Neural progenitor cell (in vitro differentiated cells): ENCODE data around the gene MAP6D1. TPM values are rescaled to one million over a fixed set of nuclear protein-coding genes. Genes with fewer than 3 reads are reported as not detected.
"Not testable (repeated sequence)": the region's sequence is repeated elsewhere in the genome, so short reads cannot be mapped to it uniquely, and the experiment has no call there.

Experiments used
- DNase-seq: peaks from one replicate; pipeline ENCODE4 v3.0.0-alpha.2; 2016; ENCODE audit warnings: low spot score
- H2AFZ ChIP-seq: fragments of 200-600 bp; sonication (generic); replicated peaks from 2 replicates; pipeline ENCODE4 v1.6.1; 2016; ENCODE audit warnings: antibody characterized with exemption
- H3F3A ChIP-seq: fragments of 200-600 bp; sonication (generic); 2 replicates; pipeline ENCODE4 v1.6.1; 2016; ENCODE audit warnings: antibody characterized with exemption, low read depth
- H3K27ac ChIP-seq: fragments of 200-600 bp; sonication (generic); 2 replicates; pipeline ENCODE4 v1.5.1; 2016; ENCODE audit warnings: mild to moderate bottlenecking
- H3K27me3 ChIP-seq: fragments of 200-600 bp; sonication (generic); 2 replicates; pipeline ENCODE4 v1.6.1; 2016; ENCODE audit warnings: mild to moderate bottlenecking, moderate library complexity
- H3K36me3 ChIP-seq: fragments of 200-600 bp; sonication (generic); 2 replicates; pipeline ENCODE4 v1.5.1; 2016
- H3K4me1 ChIP-seq: fragments of 200-600 bp; sonication (generic); 2 replicates; pipeline ENCODE4 v1.6.1; 2016; ENCODE audit warnings: mixed run types
- H3K4me2 ChIP-seq: fragments of 200-600 bp; sonication (generic); 2 replicates; pipeline ENCODE4 v1.6.1; 2016
- H3K4me3 ChIP-seq: fragments of 200-600 bp; sonication (generic); 2 replicates; pipeline ENCODE4 v1.5.1; 2016
- H3K79me2 ChIP-seq: fragments of 200-600 bp; sonication (generic); 2 replicates; pipeline ENCODE4 v1.6.1; 2016; ENCODE audit warnings: low read depth
- H3K9ac ChIP-seq: fragments of 200-600 bp; sonication (generic); 2 replicates; pipeline ENCODE4 v1.6.1; 2016
- H3K9me3 ChIP-seq: fragments of 200-600 bp; sonication (generic); 2 replicates; pipeline ENCODE4 v1.5.1; 2016; ENCODE audit warnings: low read depth
- H4K20me1 ChIP-seq: fragments of 200-600 bp; sonication (generic); 2 replicates; pipeline ENCODE4 v1.6.1; 2016; ENCODE audit warnings: low read depth
- H3K27ac Mint-ChIP-seq: 3 replicates; pipeline ENCODE4 v1.8.0; 2021; ENCODE audit warnings: mixed read lengths
- H3K27me3 Mint-ChIP-seq: 2 replicates; pipeline ENCODE4 v1.8.0; 2022; ENCODE audit warnings: low read depth, mild to moderate bottlenecking, inconsistent platforms, moderate library complexity, mixed read lengths; ENCODE audit not compliant: insufficient read depth
- H3K36me3 Mint-ChIP-seq: 3 replicates; pipeline ENCODE4 v1.8.0; 2021; ENCODE audit warnings: mixed read lengths
- H3K4me1 Mint-ChIP-seq: 3 replicates; pipeline ENCODE4 v1.8.0; 2021; ENCODE audit warnings: mixed read lengths
- H3K4me3 Mint-ChIP-seq: 3 replicates; pipeline ENCODE4 v1.8.0; 2021; ENCODE audit warnings: mild to moderate bottlenecking, moderate library complexity, mixed read lengths
- H3K9me3 Mint-ChIP-seq: 3 replicates; pipeline ENCODE4 v1.8.0; 2020; ENCODE audit warnings: mixed read lengths
- CTCF ChIP-seq: fragments of 200-600 bp; sonication (generic); IDR thresholded peaks from 2 replicates; pipeline ENCODE4 v1.5.1; 2017; ENCODE audit warnings: antibody characterized with exemption, mild to moderate bottlenecking
- EZH2 ChIP-seq: fragments of 200-600 bp; sonication (generic); IDR thresholded peaks from 2 replicates; pipeline ENCODE4 v1.6.1; 2017; ENCODE audit warnings: antibody characterized with exemption, mild to moderate bottlenecking, moderate library complexity
- EZH2phosphoT487 ChIP-seq: fragments of 200-600 bp; sonication (generic); IDR thresholded peaks from 2 replicates; pipeline ENCODE4 v1.6.1; 2017; ENCODE audit warnings: antibody characterized with exemption
- total RNA-seq: library from RNA; depleted of rRNA; stranded (reverse); fragments of >200 nt; gene quantifications from 2 replicates; pipeline ENCODE4 v1.2.3, GENCODE V29; 2015; ENCODE audit warnings: low replicate concordance

The MAP6D1 gene
- total RNA-seq, 1 donor from 2014 or later, result 3.5 TPM

- H3K79me2 ChIP-seq, result peaks cover 5% of the 10 kb centered on the region
- H3K4me2 ChIP-seq, result no peak overlapping the region
- no peaks in the 10 kb centered on the region for H3K27me3 ChIP-seq
- Mint-ChIP-seq H3K36me3 (peaks cover 48% of the 10 kb centered on the region), H3K9me3 (no peaks in the 10 kb centered on the region), H3K27me3 (no peaks in the 10 kb centered on the region), H3K4me3 (no peak overlapping the region), H3K4me1 (no peaks in the 10 kb centered on the region), H3K27ac (peak overlapping the region; percentile 29)
- no peak overlapping the region for H2AFZ ChIP-seq
- no peak overlapping the region for H3K9ac ChIP-seq
- no peak for DNase-seq
- no peaks in the 10 kb centered on the region for H3K4me1 ChIP-seq
- no peak overlapping the region for H3K27ac ChIP-seq
- no peaks in the 10 kb centered on the region for H3F3A ChIP-seq
- H3K36me3 ChIP-seq, result peaks cover 24% of the 10 kb centered on the region
- H4K20me1 ChIP-seq, result no peaks in the 10 kb centered on the region
- no peaks in the 10 kb centered on the region for H3K9me3 ChIP-seq
- no peak overlapping the region for H3K4me3 ChIP-seq
- TF ChIP-seq CTCF (no peak), EZH2phosphoT487 (no peak), EZH2 (no peak)
Observed at GRCh38 chr3:183790700-183791099, 34.7 kb downstream of the MAP6D1 start.

GRCh38 chr3:183789826-183790225, 35.6 kb downstream of the MAP6D1 start:
- H3K9me3 ChIP-seq, result no peaks in the 10 kb centered on the region
- H3K4me1 Mint-ChIP-seq, result no peaks in the 10 kb centered on the region
- no peaks in the 10 kb centered on the region for H4K20me1 ChIP-seq
- peaks cover 24% of the 10 kb centered on the region for H3K36me3 ChIP-seq
- no peak overlapping the region for H3K4me2 ChIP-seq
- TF ChIP-seq EZH2, result no peak
- no peak for TF ChIP-seq EZH2phosphoT487
- TF ChIP-seq CTCF, result no peak
- no peak for DNase-seq
- H3K4me3 Mint-ChIP-seq, result no peak overlapping the region
- no peak overlapping the region for H2AFZ ChIP-seq
- H3K9me3 Mint-ChIP-seq, result no peaks in the 10 kb centered on the region
- H3K4me3 ChIP-seq, result no peak overlapping the region
- H3K27me3 ChIP-seq, result no peaks in the 10 kb centered on the region
- no peaks in the 10 kb centered on the region for H3K27me3 Mint-ChIP-seq
- peaks cover 50% of the 10 kb centered on the region for H3K36me3 Mint-ChIP-seq
- H3K27ac ChIP-seq, result no peak overlapping the region
- H3K9ac ChIP-seq, result no peak overlapping the region
- H3K79me2 ChIP-seq, result peaks cover 5% of the 10 kb centered on the region
- no peaks in the 10 kb centered on the region for H3K4me1 ChIP-seq
- no peak overlapping the region for H3K27ac Mint-ChIP-seq
- H3F3A ChIP-seq, result no peaks in the 10 kb centered on the region

GRCh38 chr3:183784503-183784902, 40.9 kb downstream of the MAP6D1 start:
- Histone ChIP-seq H3K36me3 (peaks cover 29% of the 10 kb centered on the region), H3K79me2 (peaks cover 18% of the 10 kb centered on the region)
- H3K9me3 ChIP-seq, H3K9me3 Mint-ChIP-seq, H3F3A ChIP-seq, H3K4me2 ChIP-seq, H3K4me3 Mint-ChIP-seq, H3K27me3 ChIP-seq, H3K27ac Mint-ChIP-seq, H3K9ac ChIP-seq, H2AFZ ChIP-seq, DNase-seq, H4K20me1 ChIP-seq, H3K27me3 Mint-ChIP-seq, H3K4me3 ChIP-seq, H3K4me1 Mint-ChIP-seq, H3K4me1 ChIP-seq, H3K27ac ChIP-seq: not testable (repeated sequence)
- peaks cover 60% of the 10 kb centered on the region for H3K36me3 Mint-ChIP-seq

- H3K4me2 ChIP-seq, result no peak overlapping the region
- no peak for TF ChIP-seq CTCF
- no peak for TF ChIP-seq EZH2
- TF ChIP-seq EZH2phosphoT487, result no peak
- H3K79me2 ChIP-seq, result peaks cover 13% of the 10 kb centered on the region
- H3K36me3 Mint-ChIP-seq, result peaks cover 56% of the 10 kb centered on the region
- H3K27ac ChIP-seq, result no peak overlapping the region
- H3K27ac Mint-ChIP-seq, result no peak overlapping the region
- no peaks in the 10 kb centered on the region for H3K27me3 ChIP-seq
- H3K4me1 ChIP-seq, result no peaks in the 10 kb centered on the region
- no peaks in the 10 kb centered on the region for H3K9me3 ChIP-seq
- H4K20me1 ChIP-seq, result peaks cover 5% of the 10 kb centered on the region
- no peak overlapping the region for H2AFZ ChIP-seq
- no peak overlapping the region for H3K9ac ChIP-seq
- H3K36me3 ChIP-seq, result peaks cover 22% of the 10 kb centered on the region
- no peaks in the 10 kb centered on the region for H3K9me3 Mint-ChIP-seq
- no peaks in the 10 kb centered on the region for H3K27me3 Mint-ChIP-seq
- H3K4me1 Mint-ChIP-seq, result no peaks in the 10 kb centered on the region
- H3K4me3 ChIP-seq, result no peak overlapping the region
- no peaks in the 10 kb centered on the region for H3F3A ChIP-seq
- no peak overlapping the region for H3K4me3 Mint-ChIP-seq
- DNase-seq, result no peak
Observed at GRCh38 chr3:183782576-183783276, 42.7 kb downstream of the MAP6D1 start.
